ENCODE results near the gene NAT10.

GRCh38 chr11:34075178-34075820, 30.1 kb upstream of the NAT10 start:
- TF ChIP-seq POLR2AphosphoS5 (IDR thresholded peaks at IDR 0.05; ENCODE audit: borderline replicate concordance, low read depth, low read length), result no peak; the same call in 1 of the 2 replicates
- no peak for TF ChIP-seq FOXP2 (optimal IDR thresholded peaks at IDR 0.05; ENCODE audit: control extremely low read depth, extremely low read length, insufficient read depth)

Measured in SK-N-MC (cell line).